GM10248 (cell line): Measurements from ENCODE around the gene CMIP.

Experiments used
- CTCF ChIA-PET: fragments of 300-600 bp; sonication (Branson Sonifier 250); formaldehyde crosslinking; extraction: SDS; loops from one replicate; lab custom pipeline; 2021; ENCODE audit warnings: antibody characterized with exemption; lab: Yijun Ruan, JAX
- POLR2A ChIA-PET: fragments of 350-650 bp; sonication (Branson Sonifier 250); formaldehyde crosslinking; extraction: SDS; loops from one replicate; lab custom pipeline; 2020; ENCODE audit warnings: antibody characterized with exemption; lab: Yijun Ruan, JAX
- DNase-seq: peaks from one replicate; pipeline ENCODE4 v3.0.0; 2012; ENCODE audit errors: extremely low spot score
- TF ChIP-seq, protein P1 (sequence below): IDR thresholded peaks from 2 replicates; pipeline ENCODE4 v1.5.1; 2012; ENCODE audit warnings: mild to moderate bottlenecking, low read depth; ENCODE audit errors: extremely low read depth, missing control alignments, control extremely low read depth

The CMIP gene

DNA sequence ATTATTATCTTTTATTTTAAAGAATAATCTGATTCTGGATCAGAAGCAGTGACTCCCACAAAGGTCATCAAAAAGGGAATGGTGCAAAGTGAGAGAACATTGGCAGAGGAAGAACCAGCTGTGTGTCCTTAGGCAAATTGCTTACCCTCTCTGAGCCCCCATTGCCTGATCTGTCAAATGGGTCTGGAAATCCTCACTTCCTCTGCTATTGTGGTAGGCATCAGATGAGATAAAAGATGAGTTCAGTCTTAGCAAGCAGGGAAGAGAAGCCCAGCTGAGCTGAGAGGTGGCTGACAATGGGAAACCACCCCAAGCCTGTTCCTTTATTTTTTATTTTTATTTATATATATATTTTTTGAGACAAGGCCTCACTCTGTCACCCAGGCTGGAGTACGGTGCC lies 310.2 kb downstream of the CMIP start:
- ChIA-PET CTCF (interaction anchor here (1.8 to 4.9 kb wide), 4 partner anchors 10 to 25 kb away, joined by 5 to 23 read pairs (median 8); no protein-coding TSS in a partner anchor), POLR2A (no interaction called here)
- TF ChIP-seq, protein P1, sequence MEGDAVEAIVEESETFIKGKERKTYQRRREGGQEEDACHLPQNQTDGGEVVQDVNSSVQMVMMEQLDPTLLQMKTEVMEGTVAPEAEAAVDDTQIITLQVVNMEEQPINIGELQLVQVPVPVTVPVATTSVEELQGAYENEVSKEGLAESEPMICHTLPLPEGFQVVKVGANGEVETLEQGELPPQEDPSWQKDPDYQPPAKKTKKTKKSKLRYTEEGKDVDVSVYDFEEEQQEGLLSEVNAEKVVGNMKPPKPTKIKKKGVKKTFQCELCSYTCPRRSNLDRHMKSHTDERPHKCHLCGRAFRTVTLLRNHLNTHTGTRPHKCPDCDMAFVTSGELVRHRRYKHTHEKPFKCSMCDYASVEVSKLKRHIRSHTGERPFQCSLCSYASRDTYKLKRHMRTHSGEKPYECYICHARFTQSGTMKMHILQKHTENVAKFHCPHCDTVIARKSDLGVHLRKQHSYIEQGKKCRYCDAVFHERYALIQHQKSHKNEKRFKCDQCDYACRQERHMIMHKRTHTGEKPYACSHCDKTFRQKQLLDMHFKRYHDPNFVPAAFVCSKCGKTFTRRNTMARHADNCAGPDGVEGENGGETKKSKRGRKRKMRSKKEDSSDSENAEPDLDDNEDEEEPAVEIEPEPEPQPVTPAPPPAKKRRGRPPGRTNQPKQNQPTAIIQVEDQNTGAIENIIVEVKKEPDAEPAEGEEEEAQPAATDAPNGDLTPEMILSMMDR = no peak
- no peak for DNase-seq

DNA sequence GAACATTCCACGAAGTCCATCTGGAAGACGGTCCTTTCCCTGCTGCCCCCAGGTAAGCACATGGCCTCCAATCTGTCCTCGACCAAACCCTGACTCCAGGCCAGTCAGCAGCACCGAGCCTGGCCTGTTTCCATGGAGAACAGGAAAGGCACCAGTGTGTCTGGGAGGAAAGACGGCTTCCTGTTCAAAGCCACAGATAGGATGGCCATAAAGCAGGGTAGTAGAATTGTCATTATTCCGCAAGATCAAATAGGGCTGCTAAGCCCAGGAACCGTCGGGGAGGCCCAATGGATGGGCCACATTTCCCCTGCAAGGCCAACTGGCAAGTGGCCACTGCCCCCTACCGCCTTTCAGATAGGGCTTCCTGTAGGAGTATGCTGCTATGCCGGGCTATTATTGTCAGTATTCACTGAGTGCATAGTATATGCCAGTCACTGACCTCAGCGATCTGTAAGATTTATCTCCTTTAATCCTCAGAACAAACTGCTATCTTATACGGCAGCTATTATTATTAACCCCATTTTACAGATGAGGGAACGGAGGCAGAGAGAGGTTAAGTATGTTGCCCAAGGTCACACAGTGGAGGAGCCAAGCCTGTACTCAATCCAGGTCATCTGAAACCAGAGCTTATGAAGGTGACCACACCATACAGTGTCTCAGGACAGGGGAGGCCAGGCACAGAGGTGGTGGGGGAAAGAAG lies 311.5 kb downstream of the CMIP start:
- no peak for DNase-seq
- ChIA-PET CTCF (interaction anchor here (0.8 to 4.9 kb wide), 10 partner anchors 12 to 117 kb away, joined by 3 to 23 read pairs (median 4); no protein-coding TSS in a partner anchor), POLR2A (no interaction called here)
- TF ChIP-seq, protein P1 = no peak

DNA sequence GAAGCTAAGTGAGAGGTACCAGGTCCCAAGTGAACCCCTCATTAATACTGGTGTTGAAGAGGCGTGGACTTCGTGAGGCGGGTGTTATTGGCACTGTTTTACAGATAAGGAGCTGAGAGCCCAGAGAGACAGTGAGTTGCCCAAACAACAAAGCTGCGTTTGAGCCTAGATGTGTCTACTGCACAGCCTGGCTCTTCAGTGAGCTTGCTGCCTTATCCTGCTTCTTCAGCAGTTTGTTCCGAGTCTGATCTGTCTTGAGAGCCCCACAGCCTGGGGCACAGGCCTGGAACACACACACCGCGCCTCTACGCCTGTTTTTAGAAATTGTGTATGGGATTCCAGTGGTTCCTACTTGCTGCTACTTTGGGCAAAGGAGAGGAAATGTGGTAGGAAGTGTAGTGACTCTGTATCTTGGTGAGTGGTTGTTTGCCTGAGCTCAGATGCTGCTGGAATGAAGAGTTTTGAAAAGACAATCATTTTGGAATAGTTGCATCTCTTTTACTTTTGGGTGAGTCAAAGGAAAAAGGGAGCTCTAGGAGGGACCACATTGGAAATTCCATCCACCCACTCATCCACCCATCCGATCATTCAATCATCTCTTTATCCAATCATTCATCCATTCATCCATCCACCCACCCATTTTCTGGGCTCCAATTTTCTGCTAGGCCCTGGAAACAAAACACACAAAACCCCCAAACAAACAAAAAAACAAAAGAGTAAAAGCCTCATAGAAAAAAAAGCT lies 312.2 kb downstream of the CMIP start:
- CTCF ChIA-PET = interaction anchor here (1.0 to 2.6 kb wide), 10 partner anchors 8 to 129 kb away, joined by 3 to 9 read pairs (median 3); no protein-coding TSS in a partner anchor
- no peak for DNase-seq
- POLR2A ChIA-PET = no interaction called here
- TF ChIP-seq, protein P1 = no peak

- no peak for DNase-seq
- ChIA-PET CTCF (interaction anchor here (1.0 to 2.1 kb wide), 4 partner anchors 9 to 128 kb away, joined by 3 to 7 read pairs (median 3); partner anchors contain the start of gene PLCG2), POLR2A (no interaction called here)
- TF ChIP-seq, protein P1 = no peak
These were observed 313.8 kb downstream of the CMIP start for GRCh38 chr16:81758376-81758775.
